ENCODE results near the gene PRR12. TPM values are rescaled to one million over a fixed set of nuclear protein-coding genes. Genes with fewer than 3 reads are reported as not detected.

PRR12 gene
- total and polyA plus RNA-seq, 4 donors: 0.86 to 3.5 (median 2.8) TPM

DNA sequence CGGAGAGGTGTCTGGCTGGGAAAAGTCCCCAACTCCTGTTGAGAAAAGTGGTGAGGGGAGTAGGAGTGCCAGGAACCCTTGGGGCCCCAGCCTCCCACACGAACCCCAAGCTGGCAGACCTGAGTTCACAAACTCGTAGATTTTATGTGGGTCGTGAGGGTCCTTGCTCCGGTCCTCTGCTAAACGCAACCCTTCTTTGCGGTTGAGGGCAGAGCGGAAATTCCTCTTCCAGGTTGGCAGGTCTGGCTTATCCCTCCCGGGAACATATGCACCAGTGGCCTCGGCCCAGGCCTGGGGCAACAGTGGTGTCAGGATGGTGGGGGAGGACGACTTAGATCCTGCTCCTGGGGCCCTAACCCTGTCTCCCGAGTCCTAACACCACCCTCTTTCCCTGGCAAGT is 72.2 kb downstream of the PRR12 start:
- peaks cover 7 to 35% (median 27%) of the 10 kb centered on the region in 4 donors for H3K4me1 ChIP-seq (ENCODE audit: control insufficient read depth in 4 of 4, insufficient read depth in 4 of 4, low read length in 3 of 4)
- no peak overlapping the region for H3K27ac ChIP-seq (ENCODE audit: low read depth in 1 of 2, low read length in 2 of 2)
- TF ChIP-seq TAF1 (conservative IDR thresholded peaks at IDR 0.05): no peak
- TF ChIP-seq FOXA2 (IDR thresholded peaks at IDR 0.05): no peak
- no peak for TF ChIP-seq NR2F2 (IDR thresholded peaks at IDR 0.05)
- no peak overlapping the region for H3K4me3 ChIP-seq (ENCODE audit: low read depth in 1 of 3, low read length in 3 of 3)
- no peak overlapping the region for H3K9ac ChIP-seq (ENCODE audit: low read depth in 1 of 2, low read length in 2 of 2)
- H3K27me3 ChIP-seq (ENCODE audit: control insufficient read depth in 4 of 4, insufficient read depth in 4 of 4, low read length in 3 of 4): no peaks in the 10 kb centered on the region
- no peak for DNase-seq (ENCODE audit: low spot score)
- no peaks in the 10 kb centered on the region for H3K9me3 ChIP-seq (ENCODE audit: control insufficient read depth in 4 of 4, low read length in 3 of 4)
- 94% methylated on average over 12 of the region's 12 CpGs for WGBS
- H3K36me3 ChIP-seq (ENCODE audit: control insufficient read depth in 4 of 4, insufficient read depth in 3 of 4, low read depth in 1 of 4, low read length in 3 of 4): peaks cover 10 to 37% (median 17%) of the 10 kb centered on the region in 4 donors

DNA sequence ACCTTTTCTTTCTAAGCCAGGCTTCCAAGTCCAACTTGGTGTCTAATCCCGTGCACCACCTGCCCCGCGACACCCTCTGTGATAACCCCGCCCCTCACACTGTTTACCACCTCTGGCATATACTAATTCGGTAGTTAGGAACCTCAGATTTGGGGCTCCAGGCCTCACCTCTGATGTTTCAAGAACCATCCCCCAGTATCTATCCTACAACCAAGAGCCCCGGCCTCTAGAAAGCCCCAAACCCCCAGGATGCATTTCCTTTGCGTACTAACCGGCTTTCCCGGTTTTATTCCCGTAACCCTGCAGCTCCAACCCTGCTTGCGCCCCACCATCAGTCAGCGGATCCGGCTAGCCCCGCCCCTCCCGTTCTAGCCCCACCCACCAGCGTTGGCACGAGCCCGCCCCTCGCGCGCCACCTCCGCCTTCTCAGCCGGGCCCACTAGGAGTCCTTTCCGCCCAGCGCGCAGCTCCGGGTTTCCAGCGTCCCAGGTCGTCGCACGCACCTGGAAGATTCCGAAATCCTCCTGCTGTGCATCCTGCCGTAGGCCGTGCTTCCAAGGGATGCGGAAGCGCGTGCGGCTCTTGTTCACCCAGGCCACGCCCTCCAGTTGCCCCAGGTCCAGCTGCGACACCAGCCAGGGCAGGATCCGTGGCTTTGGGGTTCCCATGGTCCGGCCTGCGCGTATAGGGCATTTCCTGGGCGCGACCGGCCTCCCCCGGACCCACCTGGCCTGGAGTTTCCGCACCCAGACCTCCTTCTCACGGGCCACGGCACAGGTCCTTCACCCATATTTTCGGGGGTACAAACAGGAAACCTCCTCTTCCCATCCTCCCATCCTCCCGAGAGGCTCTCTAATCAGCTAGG is 73.4 kb downstream of the PRR12 start:
- Histone ChIP-seq H3K9me3 (ENCODE audit: control insufficient read depth in 4 of 4, low read length in 3 of 4) (no peaks in the 10 kb centered on the region), H3K27ac (ENCODE audit: low read depth in 1 of 2, low read length in 2 of 2) (peak overlapping the region; percentile 88 to 91), H3K9ac (ENCODE audit: low read depth in 1 of 2, low read length in 2 of 2) (peak overlapping the region; percentile 84 to 86), H3K4me3 (ENCODE audit: low read depth in 1 of 3, low read length in 3 of 3) (peak overlapping the region; percentile 66 to 91 (median 91)), H3K36me3 (ENCODE audit: control insufficient read depth in 4 of 4, insufficient read depth in 3 of 4, low read depth in 1 of 4, low read length in 3 of 4) (peaks cover 8 to 27% (median 8%) of the 10 kb centered on the region in 4 donors), H3K27me3 (ENCODE audit: control insufficient read depth in 4 of 4, insufficient read depth in 4 of 4, low read length in 3 of 4) (no peaks in the 10 kb centered on the region), H3K4me1 (ENCODE audit: control insufficient read depth in 4 of 4, insufficient read depth in 4 of 4, low read length in 3 of 4) (peaks cover 7 to 35% (median 27%) of the 10 kb centered on the region in 4 donors)
- under 1% methylated on average over 53 of the region's 53 CpGs for WGBS
- peak; percentile 98 for DNase-seq (ENCODE audit: low spot score)
- TF ChIP-seq TAF1 (conservative IDR thresholded peaks at IDR 0.05): no peak
- TF ChIP-seq YY1 (IDR thresholded peaks at IDR 0.05): peak; percentile 53
- no peak for TF ChIP-seq HNF4A (conservative IDR thresholded peaks at IDR 0.05)
- no peak for TF ChIP-seq RAD21 (IDR thresholded peaks at IDR 0.05)
- TF ChIP-seq, protein P1, sequence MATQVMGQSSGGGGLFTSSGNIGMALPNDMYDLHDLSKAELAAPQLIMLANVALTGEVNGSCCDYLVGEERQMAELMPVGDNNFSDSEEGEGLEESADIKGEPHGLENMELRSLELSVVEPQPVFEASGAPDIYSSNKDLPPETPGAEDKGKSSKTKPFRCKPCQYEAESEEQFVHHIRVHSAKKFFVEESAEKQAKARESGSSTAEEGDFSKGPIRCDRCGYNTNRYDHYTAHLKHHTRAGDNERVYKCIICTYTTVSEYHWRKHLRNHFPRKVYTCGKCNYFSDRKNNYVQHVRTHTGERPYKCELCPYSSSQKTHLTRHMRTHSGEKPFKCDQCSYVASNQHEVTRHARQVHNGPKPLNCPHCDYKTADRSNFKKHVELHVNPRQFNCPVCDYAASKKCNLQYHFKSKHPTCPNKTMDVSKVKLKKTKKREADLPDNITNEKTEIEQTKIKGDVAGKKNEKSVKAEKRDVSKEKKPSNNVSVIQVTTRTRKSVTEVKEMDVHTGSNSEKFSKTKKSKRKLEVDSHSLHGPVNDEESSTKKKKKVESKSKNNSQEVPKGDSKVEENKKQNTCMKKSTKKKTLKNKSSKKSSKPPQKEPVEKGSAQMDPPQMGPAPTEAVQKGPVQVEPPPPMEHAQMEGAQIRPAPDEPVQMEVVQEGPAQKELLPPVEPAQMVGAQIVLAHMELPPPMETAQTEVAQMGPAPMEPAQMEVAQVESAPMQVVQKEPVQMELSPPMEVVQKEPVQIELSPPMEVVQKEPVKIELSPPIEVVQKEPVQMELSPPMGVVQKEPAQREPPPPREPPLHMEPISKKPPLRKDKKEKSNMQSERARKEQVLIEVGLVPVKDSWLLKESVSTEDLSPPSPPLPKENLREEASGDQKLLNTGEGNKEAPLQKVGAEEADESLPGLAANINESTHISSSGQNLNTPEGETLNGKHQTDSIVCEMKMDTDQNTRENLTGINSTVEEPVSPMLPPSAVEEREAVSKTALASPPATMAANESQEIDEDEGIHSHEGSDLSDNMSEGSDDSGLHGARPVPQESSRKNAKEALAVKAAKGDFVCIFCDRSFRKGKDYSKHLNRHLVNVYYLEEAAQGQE (IDR thresholded peaks at IDR 0.05): no peak
- TF ChIP-seq HNF4G (IDR thresholded peaks at IDR 0.05): no peak
- TF ChIP-seq EGR1 (IDR thresholded peaks at IDR 0.05; ENCODE audit: low read depth in 2 of 2): no peak
- TF ChIP-seq, protein P2, sequence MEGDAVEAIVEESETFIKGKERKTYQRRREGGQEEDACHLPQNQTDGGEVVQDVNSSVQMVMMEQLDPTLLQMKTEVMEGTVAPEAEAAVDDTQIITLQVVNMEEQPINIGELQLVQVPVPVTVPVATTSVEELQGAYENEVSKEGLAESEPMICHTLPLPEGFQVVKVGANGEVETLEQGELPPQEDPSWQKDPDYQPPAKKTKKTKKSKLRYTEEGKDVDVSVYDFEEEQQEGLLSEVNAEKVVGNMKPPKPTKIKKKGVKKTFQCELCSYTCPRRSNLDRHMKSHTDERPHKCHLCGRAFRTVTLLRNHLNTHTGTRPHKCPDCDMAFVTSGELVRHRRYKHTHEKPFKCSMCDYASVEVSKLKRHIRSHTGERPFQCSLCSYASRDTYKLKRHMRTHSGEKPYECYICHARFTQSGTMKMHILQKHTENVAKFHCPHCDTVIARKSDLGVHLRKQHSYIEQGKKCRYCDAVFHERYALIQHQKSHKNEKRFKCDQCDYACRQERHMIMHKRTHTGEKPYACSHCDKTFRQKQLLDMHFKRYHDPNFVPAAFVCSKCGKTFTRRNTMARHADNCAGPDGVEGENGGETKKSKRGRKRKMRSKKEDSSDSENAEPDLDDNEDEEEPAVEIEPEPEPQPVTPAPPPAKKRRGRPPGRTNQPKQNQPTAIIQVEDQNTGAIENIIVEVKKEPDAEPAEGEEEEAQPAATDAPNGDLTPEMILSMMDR (IDR thresholded peaks at IDR 0.05; ENCODE audit: low read depth, low read length, missing input control): peak; percentile 29
- no peak for TF ChIP-seq RXRA (IDR thresholded peaks at IDR 0.05)
- TF ChIP-seq SP1 (IDR thresholded peaks at IDR 0.05): peak; percentile 34
- TF ChIP-seq, protein P3, sequence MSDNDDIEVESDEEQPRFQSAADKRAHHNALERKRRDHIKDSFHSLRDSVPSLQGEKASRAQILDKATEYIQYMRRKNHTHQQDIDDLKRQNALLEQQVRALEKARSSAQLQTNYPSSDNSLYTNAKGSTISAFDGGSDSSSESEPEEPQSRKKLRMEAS (IDR thresholded peaks at IDR 0.05): no peak
- no peak for TF ChIP-seq FOXA2 (IDR thresholded peaks at IDR 0.05)
- no peak for TF ChIP-seq NR2F2 (IDR thresholded peaks at IDR 0.05)
- TF ChIP-seq FOXA1 (IDR thresholded peaks at IDR 0.05): no peak
- TF ChIP-seq, protein P4, sequence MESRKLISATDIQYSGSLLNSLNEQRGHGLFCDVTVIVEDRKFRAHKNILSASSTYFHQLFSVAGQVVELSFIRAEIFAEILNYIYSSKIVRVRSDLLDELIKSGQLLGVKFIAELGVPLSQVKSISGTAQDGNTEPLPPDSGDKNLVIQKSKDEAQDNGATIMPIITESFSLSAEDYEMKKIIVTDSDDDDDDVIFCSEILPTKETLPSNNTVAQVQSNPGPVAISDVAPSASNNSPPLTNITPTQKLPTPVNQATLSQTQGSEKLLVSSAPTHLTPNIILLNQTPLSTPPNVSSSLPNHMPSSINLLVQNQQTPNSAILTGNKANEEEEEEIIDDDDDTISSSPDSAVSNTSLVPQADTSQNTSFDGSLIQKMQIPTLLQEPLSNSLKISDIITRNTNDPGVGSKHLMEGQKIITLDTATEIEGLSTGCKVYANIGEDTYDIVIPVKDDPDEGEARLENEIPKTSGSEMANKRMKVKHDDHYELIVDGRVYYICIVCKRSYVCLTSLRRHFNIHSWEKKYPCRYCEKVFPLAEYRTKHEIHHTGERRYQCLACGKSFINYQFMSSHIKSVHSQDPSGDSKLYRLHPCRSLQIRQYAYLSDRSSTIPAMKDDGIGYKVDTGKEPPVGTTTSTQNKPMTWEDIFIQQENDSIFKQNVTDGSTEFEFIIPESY (IDR thresholded peaks at IDR 0.05): no peak
- peak in 1 of 2 donors; percentile 48 for TF ChIP-seq GABPA (IDR thresholded peaks at IDR 0.05 in 1 of 2, conservative IDR thresholded peaks at IDR 0.05 in 1 of 2)
- TF ChIP-seq JUND (IDR thresholded peaks at IDR 0.05): no peak
- TF ChIP-seq, protein P5, sequence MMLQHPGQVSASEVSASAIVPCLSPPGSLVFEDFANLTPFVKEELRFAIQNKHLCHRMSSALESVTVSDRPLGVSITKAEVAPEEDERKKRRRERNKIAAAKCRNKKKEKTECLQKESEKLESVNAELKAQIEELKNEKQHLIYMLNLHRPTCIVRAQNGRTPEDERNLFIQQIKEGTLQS (IDR thresholded peaks at IDR 0.05): no peak

Data from liver (tissue), 9 donors.